Measurements from ENCODE around the gene ATP6V1B1. TPM values are rescaled to one million over a fixed set of nuclear protein-coding genes. Genes with fewer than 3 reads are reported as not detected.

ATP6V1B1 gene
- total RNA-seq, 1 experiment from 2014 or later, result not detected

DNA sequence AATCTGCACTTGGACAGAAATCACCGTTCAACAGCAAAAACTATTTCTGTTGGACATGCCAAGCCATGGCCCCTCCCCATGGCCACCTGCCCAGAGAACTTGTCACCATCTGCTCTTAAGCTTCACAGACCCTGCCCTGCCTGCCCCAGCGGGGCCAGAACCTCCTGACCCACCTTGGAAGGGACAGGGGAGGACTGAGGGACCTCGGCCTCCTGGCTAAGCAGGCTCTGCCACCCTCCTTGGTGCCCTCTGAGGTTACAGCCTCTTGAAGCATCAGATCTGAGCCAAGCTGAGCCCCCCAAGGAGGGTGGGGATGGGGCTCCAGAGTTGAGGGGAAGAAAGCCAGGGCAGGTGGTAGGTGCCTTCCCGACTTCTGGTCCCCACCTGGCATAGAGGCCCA is 52.5 kb downstream of the ATP6V1B1 start:
- Histone ChIP-seq H3K9me2 (replicated peaks; ENCODE audit: insufficient read depth, low read length) (no peaks in the 10 kb centered on the region), H3K9ac (ENCODE audit: low read length) (no peak overlapping the region), H3K36me3 (ENCODE audit: insufficient read depth, low read length) (peaks cover 43% of the 10 kb centered on the region), H3K4me1 (ENCODE audit: low read length) (peaks cover 12% of the 10 kb centered on the region), H3K9me3 (ENCODE audit: low read length) (no peaks in the 10 kb centered on the region), H2AFZ (ENCODE audit: low read length) (no peak overlapping the region), H3K4me3 (ENCODE audit: low read length) (no peak overlapping the region), H3K79me2 (ENCODE audit: low read length) (peaks cover 32% of the 10 kb centered on the region), H4K20me1 (ENCODE audit: insufficient read depth, low read depth, low read length) (peaks cover 5% of the 10 kb centered on the region), H3K4me2 (ENCODE audit: low read depth, low read length, poor library complexity, severe bottlenecking) (no peak overlapping the region), H3K27me3 (ENCODE audit: low read length) (no peaks in the 10 kb centered on the region), H3K27ac (ENCODE audit: low read length) (no peak overlapping the region)
- DNase-seq, result no peak

DNA sequence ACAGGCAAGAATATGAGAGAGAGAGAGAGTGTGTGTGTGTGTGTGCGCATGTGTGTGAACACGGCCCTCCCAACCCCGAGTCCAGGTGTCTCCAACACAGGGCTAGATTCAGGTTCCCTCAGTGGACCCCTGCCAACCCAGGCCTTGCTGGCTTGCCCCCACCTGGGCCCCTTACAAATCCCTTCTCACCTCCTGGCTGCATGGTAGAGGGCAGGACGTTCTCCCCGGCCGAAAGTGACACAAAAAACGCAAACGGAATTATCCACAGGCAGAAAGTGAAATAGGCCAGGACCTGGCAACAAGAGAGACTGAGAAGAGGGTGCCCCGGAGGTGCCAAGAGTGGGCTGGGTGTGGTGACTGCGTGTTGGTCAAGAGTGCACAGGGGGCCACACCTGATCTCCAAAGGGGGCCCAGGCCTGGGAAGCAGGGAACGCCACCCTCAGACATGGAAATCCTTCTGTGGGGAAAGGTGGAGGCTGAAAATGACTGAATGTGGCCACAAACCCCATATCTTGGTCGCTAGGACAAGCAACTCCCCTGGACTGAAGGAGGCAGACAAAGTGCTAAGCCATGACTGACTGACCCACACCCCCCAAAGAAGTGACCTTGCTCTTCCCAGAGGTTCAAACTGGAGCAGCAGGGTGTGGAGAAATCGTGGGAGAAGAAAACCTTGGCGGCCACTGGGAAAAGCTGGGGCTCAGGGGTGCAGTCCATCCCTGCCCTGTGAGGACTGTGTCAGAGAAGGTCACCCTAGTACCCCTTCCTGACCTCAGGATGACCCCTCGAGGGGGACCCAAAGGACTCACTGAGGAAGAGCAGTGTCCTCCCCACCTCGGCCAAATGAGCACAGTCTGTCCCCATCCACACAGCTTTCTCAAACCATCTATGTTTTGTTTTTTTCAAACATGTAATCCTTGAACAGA is 53.3 kb downstream of the ATP6V1B1 start:
- Histone ChIP-seq H3K27ac (ENCODE audit: low read length) (no peak overlapping the region), H3K9me3 (ENCODE audit: low read length) (no peaks in the 10 kb centered on the region), H3K4me2 (ENCODE audit: low read depth, low read length, poor library complexity, severe bottlenecking) (no peak overlapping the region), H3K27me3 (ENCODE audit: low read length) (no peaks in the 10 kb centered on the region), H3K4me3 (ENCODE audit: low read length) (no peak overlapping the region), H3K9ac (ENCODE audit: low read length) (no peak overlapping the region), H3K4me1 (ENCODE audit: low read length) (peaks cover 19% of the 10 kb centered on the region), H3K9me2 (replicated peaks; ENCODE audit: insufficient read depth, low read length) (no peaks in the 10 kb centered on the region), H2AFZ (ENCODE audit: low read length) (no peak overlapping the region), H3K79me2 (ENCODE audit: low read length) (peaks cover 41% of the 10 kb centered on the region), H4K20me1 (ENCODE audit: insufficient read depth, low read depth, low read length) (peaks cover 12% of the 10 kb centered on the region), H3K36me3 (ENCODE audit: insufficient read depth, low read length) (peaks cover 43% of the 10 kb centered on the region)
- no peak for DNase-seq

DNA sequence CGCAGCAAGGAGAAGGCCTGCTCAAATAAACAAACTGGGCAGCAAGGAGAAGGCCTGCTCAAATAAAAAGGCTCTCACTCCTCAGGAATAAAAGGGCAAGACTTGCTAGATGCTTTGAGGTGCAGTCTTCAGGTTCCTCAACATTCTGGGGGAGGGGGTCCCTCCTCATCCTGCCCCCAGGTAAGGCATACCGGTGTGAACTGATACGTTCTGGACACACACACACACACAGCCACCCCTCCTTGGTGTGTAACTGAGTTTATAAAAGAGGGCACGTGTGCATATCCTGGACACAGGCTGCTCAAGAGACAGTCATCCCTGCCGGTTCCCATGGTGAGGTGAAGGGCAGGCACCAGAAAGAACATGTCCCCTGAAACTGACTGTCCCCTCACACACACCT is 54.5 kb downstream of the ATP6V1B1 start:
- Histone ChIP-seq H3K4me3 (ENCODE audit: low read length) (no peak overlapping the region), H4K20me1 (ENCODE audit: insufficient read depth, low read depth, low read length) (peaks cover 17% of the 10 kb centered on the region), H3K4me1 (ENCODE audit: low read length) (peaks cover 13% of the 10 kb centered on the region), H3K9me2 (replicated peaks; ENCODE audit: insufficient read depth, low read length) (no peaks in the 10 kb centered on the region), H3K36me3 (ENCODE audit: insufficient read depth, low read length) (peaks cover 43% of the 10 kb centered on the region), H3K9ac (ENCODE audit: low read length) (no peak overlapping the region), H2AFZ (ENCODE audit: low read length) (no peak overlapping the region), H3K27me3 (ENCODE audit: low read length) (no peaks in the 10 kb centered on the region), H3K27ac (ENCODE audit: low read length) (no peak overlapping the region), H3K9me3 (ENCODE audit: low read length) (no peaks in the 10 kb centered on the region), H3K4me2 (ENCODE audit: low read depth, low read length, poor library complexity, severe bottlenecking) (no peak overlapping the region), H3K79me2 (ENCODE audit: low read length) (peaks cover 47% of the 10 kb centered on the region)
- no peak for DNase-seq

DNA sequence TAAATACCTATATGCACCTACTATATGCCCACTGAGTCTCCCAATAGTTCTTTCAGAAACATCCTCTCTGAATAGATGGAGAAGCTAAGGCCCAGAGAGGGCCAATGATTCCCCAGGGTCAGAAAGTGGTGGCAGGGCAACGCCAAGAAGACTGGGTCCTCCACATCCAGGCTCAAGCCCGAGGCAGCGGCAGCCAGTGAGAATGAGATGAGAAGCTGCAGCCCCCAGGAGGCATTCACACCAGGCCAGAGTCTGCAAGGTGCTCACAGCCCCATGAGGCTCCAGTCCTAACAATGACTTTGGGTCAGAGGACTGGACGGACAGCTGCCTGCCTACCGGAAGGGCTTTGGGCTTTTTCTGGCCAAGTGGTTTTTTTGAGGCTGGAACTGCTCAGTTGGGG is 55.4 kb downstream of the ATP6V1B1 start:
- H3K4me2 ChIP-seq (ENCODE audit: low read depth, low read length, poor library complexity, severe bottlenecking), result no peak overlapping the region
- DNase-seq, result no peak
- H3K4me3 ChIP-seq (ENCODE audit: low read length), result no peak overlapping the region
- H3K9me3 ChIP-seq (ENCODE audit: low read length), result no peaks in the 10 kb centered on the region
- no peak overlapping the region for H3K9ac ChIP-seq (ENCODE audit: low read length)
- no peaks in the 10 kb centered on the region for H3K27me3 ChIP-seq (ENCODE audit: low read length)
- H3K4me1 ChIP-seq (ENCODE audit: low read length), result peaks cover 22% of the 10 kb centered on the region
- H3K36me3 ChIP-seq (ENCODE audit: insufficient read depth, low read length), result peaks cover 35% of the 10 kb centered on the region
- H3K9me2 ChIP-seq (replicated peaks; ENCODE audit: insufficient read depth, low read length), result no peaks in the 10 kb centered on the region
- H3K79me2 ChIP-seq (ENCODE audit: low read length), result peaks cover 47% of the 10 kb centered on the region
- H2AFZ ChIP-seq (ENCODE audit: low read length), result no peak overlapping the region
- H4K20me1 ChIP-seq (ENCODE audit: insufficient read depth, low read depth, low read length), result peaks cover 17% of the 10 kb centered on the region
- H3K27ac ChIP-seq (ENCODE audit: low read length), result no peak overlapping the region

- Histone ChIP-seq H3K4me3 (ENCODE audit: low read length) (no peak overlapping the region), H3K4me1 (ENCODE audit: low read length) (peaks cover 23% of the 10 kb centered on the region), H3K9me2 (replicated peaks; ENCODE audit: insufficient read depth, low read length) (no peaks in the 10 kb centered on the region), H3K79me2 (ENCODE audit: low read length) (peaks cover 47% of the 10 kb centered on the region), H4K20me1 (ENCODE audit: insufficient read depth, low read depth, low read length) (peaks cover 17% of the 10 kb centered on the region), H3K36me3 (ENCODE audit: insufficient read depth, low read length) (peaks cover 29% of the 10 kb centered on the region; the same call in 1 of the 2 replicates), H3K27ac (ENCODE audit: low read length) (no peak overlapping the region), H3K4me2 (ENCODE audit: low read depth, low read length, poor library complexity, severe bottlenecking) (no peak overlapping the region), H3K9me3 (ENCODE audit: low read length) (no peaks in the 10 kb centered on the region), H3K9ac (ENCODE audit: low read length) (no peak overlapping the region), H2AFZ (ENCODE audit: low read length) (no peak overlapping the region), H3K27me3 (ENCODE audit: low read length) (no peaks in the 10 kb centered on the region)
- DNase-seq, result no peak
Observed at GRCh38 chr2:70991742-70992141, 56.0 kb downstream of the ATP6V1B1 start.

DNA sequence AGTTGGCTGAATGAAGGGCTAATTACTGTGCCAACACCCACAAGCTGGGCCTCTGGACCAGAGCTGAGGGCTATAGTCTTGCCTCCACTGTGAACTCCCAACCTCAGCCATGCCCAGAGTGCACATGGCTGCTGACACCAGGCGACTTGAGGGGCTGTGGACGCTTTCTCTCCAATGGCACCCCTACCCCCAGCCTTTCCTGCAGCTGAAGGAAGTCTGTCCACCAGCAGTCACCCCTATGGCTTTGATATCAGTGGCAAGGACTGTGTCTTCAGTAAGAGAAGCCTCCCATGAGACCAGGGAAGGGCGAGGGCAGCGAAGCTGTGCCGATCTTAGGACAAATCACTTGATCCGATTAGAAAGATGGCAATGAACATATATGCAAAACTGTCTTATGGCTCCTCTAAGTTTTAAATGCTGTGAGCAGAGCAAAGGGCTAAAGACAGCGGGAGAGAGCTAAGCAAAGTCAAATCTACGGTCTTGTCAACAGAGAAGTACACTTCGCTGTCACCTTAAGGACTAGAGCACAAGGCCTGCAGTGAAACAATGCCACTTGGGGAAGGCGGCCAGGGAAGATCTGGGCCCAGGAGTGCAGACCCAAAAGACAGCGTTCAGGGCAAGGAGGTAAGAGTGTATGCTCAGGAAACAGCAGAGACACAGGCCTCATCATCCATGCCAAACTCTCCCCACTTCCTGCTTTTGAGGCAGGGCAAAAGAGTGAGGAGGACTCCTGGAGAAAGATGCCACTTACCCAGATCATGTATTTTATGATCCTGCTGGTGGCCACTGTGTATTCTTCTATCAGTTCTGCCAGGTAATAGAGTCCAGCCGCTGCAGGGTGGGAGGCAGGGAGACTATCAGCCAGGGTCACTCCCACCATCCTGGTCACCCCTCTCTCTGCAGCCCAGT is 57.5 kb downstream of the ATP6V1B1 start:
- Histone ChIP-seq H3K4me2 (ENCODE audit: low read depth, low read length, poor library complexity, severe bottlenecking) (peak overlapping the region; percentile 80), H3K9me2 (replicated peaks; ENCODE audit: insufficient read depth, low read length) (no peaks in the 10 kb centered on the region), H2AFZ (ENCODE audit: low read length) (no peak overlapping the region), H3K27me3 (ENCODE audit: low read length) (no peaks in the 10 kb centered on the region), H3K9me3 (ENCODE audit: low read length) (no peaks in the 10 kb centered on the region), H3K27ac (ENCODE audit: low read length) (no peak overlapping the region), H3K9ac (ENCODE audit: low read length) (peak overlapping the region; percentile 98), H3K36me3 (ENCODE audit: insufficient read depth, low read length) (peaks cover 24% of the 10 kb centered on the region; the same call in 1 of the 2 replicates), H3K79me2 (ENCODE audit: low read length) (peaks cover 47% of the 10 kb centered on the region), H4K20me1 (ENCODE audit: insufficient read depth, low read depth, low read length) (peaks cover 17% of the 10 kb centered on the region), H3K4me3 (ENCODE audit: low read length) (peak overlapping the region; percentile 93), H3K4me1 (ENCODE audit: low read length) (peaks cover 23% of the 10 kb centered on the region)
- DNase-seq, result peak; percentile 64

DNA sequence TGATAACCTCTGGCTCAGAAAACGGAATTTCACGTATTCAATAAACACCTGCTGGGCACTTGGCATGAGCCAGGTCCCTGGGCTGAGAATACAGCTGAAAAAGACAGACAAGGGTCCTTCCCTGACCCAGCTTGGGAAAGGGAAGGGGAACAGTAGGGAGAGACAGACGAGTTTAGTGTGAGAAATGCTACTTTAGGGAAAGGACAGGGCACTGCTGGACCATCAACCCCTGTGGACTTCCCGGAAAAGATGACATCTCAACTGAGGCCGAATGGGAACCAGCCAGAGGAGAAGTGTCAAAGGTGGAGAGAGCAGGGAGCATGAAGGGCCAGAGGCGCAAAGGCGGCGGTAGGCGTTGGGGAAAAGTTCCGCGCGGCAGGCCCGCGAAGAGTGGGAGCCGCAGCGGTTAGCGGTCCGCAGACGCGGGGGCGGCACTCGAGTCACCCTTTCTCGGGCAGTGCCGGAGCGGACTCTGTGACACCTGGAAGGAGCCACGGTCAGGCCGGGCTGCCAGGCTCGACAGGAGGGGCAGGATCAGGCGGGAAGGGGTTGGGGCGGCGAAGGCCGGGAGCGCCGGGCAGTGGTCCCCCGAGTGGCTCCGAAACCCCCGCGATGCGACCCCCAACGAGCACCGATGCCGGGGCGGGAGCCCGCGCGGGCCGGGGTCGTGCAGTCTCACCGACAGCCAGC is 58.5 kb downstream of the ATP6V1B1 start:
- Histone ChIP-seq H3K9me2 (replicated peaks; ENCODE audit: insufficient read depth, low read length) (no peaks in the 10 kb centered on the region), H3K9me3 (ENCODE audit: low read length) (no peaks in the 10 kb centered on the region), H3K36me3 (ENCODE audit: insufficient read depth, low read length) (peaks cover 20% of the 10 kb centered on the region; the same call in 1 of the 2 replicates), H3K27ac (ENCODE audit: low read length) (peak overlapping the region; percentile 4; the same call in 1 of the 2 replicates), H3K4me1 (ENCODE audit: low read length) (peaks cover 23% of the 10 kb centered on the region), H2AFZ (ENCODE audit: low read length) (no peak overlapping the region), H4K20me1 (ENCODE audit: insufficient read depth, low read depth, low read length) (peaks cover 17% of the 10 kb centered on the region), H3K79me2 (ENCODE audit: low read length) (peaks cover 47% of the 10 kb centered on the region), H3K4me3 (ENCODE audit: low read length) (peak overlapping the region; percentile 93), H3K27me3 (ENCODE audit: low read length) (no peaks in the 10 kb centered on the region), H3K4me2 (ENCODE audit: low read depth, low read length, poor library complexity, severe bottlenecking) (peak overlapping the region; percentile 80), H3K9ac (ENCODE audit: low read length) (peak overlapping the region; percentile 98)
- peak; percentile 69 for DNase-seq
